Middle frontal gyrus (tissue), 1 donor: ENCODE data around the gene PRRC2A.
"Not testable (repeated sequence)": the region's sequence is repeated elsewhere in the genome, so short reads cannot be mapped to it uniquely, and the experiment has no call there.

Source experiments
- DNase-seq: peaks from one replicate; pipeline ENCODE4 v3.0.0-alpha.2; 2015; ENCODE audit warnings: low spot score; ENCODE audit errors: extremely low spot score

PRRC2A gene

GRCh38 chr6:31585491-31585890, 35.0 kb upstream of the PRRC2A start:
- no peak for DNase-seq

- no peak for DNase-seq
Measured at GRCh38 chr6:31586008-31586407, 34.5 kb upstream of the PRRC2A start, which contains the start of gene LST1. TSS of gene LST1 (plus strand) at chr6:31586277. CDS start at chr6:31587300, 1,023 bp downstream.

DNA sequence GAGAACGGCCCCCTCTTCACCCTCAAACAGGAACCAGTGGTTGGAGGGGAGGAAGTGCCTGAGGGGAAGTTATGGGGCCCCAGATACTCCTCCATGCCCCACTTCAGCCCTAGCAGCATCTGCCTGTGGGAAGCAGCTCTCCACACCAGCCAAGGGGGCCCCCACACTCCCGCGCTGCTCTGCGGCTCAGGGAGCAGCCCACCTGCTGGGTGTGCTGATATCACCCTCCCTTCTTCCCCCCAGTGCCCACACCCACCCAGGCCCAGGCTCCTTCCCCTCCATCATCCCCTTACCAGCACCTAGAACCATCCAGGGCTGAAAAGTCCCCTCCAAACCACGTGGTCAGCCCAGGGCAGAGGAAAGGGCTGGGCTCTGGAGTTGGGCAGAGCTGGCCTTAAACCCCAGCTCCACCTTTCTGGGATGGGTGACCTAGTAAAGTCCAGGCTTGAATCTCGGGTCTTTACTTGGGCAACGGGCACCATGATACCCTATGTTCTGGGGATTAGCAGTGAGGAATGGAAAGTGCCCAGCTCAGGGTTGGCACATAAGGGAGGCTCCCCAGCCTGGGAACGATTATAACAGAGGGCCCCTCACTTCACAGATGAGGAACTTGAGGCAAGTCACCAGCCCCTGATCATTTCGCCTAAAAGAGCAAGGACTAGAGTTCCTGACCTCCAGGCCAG, 33.8 kb upstream of the PRRC2A start:
- no peak for DNase-seq

DNA sequence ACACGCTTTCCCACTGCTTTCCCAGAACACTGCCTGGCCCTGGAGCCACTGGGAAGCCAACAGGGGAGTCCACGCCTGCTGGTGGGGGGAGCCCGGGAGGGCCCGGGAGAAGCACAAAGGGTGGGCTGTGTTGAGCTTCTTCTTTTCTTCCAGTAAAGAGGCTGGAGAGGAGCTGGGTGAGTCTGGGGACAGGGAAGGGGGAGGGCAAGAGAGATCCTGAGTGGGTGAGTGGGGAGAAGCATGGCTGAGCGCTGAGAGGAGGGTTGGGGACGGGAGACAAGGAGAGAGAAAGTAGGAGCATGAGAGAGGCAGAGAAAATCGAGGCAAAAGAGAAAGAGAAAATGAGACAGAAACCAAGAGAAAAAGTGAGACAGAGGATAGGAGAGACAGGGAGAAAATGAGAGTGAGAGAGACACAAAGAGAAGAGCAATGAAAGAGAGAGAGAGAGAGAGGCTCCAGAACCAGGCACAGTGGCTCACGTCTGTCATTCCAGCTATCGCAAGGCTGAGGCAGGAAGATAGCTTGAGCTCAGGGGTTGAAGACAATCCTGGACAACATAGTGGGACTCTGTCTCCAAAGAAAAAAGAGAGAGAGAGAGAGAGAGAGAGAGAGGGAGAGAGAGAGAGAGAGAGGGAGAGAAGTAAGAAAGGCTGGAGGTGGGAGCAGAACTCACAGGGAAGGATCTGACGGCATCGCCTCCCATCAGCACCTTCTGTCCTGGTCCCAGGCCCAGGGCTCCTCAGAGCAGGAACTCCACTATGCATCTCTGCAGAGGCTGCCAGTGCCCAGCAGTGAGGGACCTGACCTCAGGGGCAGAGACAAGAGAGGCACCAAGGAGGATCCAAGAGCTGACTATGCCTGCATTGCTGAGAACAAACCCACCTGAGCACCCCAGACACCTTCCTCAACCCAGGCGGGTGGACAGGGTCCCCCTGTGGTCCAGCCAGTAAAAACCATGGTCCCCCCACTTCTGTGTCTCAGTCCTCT, 32.4 kb upstream of the PRRC2A start:
- DNase-seq: no peak

GRCh38 chr6:31588871-31589650, 31.5 kb upstream of the PRRC2A start:
- DNase-seq: no peak

- DNase-seq: not testable (repeated sequence)
Measured at GRCh38 chr6:31590691-31591090, 29.8 kb upstream of the PRRC2A start.

DNA sequence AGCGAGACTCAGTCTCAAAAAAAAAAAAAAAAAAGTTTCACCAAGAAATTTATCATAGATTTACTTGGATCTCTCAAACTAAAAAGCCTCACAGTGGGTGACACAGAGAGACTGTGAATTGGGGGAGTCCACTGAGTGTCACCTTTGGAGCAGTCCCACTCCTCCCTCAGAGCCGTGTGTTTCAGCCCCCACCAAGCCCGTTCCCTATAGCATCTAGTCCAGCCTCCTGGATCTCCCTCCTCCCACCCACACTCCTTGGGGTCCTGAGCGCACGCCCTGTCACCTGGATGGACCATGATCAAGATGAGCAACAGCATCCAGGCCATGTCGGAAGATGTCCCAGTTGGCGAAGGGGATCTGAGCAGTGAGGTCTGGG, 28.1 kb upstream of the PRRC2A start:
- DNase-seq: no peak

DNA sequence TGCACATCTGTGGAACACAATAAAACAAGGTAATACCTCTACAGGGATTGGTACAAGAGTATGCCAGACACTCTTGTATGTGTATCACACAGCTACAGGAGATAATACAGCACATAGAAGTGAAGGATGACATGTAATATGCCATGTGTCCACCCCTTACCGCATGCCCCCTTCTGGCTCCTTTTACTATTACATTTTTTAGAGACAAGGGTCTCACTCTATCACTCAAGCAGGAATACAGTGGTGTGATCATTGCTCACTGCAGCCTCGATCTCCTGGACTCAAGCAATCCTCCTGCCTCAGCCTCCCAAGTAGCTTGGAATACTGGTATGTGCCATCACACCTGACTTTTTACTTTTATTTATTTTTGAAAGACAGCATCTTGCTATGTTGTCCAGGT, 23.5 kb upstream of the PRRC2A start:
- DNase-seq: no peak

- DNase-seq: no peak
Measured at GRCh38 chr6:31607317-31607716, 13.2 kb upstream of the PRRC2A start.

GRCh38 chr6:31609519-31610406, 10.8 kb upstream of the PRRC2A start:
- no peak for DNase-seq

DNA sequence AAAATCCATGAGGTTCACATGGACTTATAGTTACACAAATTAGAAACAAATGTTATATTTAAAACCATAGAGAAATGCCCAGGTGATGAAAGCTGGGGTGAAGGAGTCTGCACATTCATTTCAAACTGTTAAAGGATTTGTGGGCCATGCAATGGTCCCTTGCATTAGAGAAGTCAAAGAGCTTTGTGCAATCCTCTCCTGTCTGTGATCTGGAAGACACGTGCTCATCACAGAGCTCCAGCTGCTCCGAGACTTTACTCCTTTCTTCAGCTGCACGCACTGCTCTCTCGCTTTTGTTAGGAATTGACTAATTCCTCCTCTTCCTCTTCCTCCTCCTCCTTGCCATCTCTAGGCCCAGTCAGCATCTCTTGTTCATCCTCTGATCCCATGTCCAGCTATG, 9.5 kb upstream of the PRRC2A start:
- no peak for DNase-seq

DNA sequence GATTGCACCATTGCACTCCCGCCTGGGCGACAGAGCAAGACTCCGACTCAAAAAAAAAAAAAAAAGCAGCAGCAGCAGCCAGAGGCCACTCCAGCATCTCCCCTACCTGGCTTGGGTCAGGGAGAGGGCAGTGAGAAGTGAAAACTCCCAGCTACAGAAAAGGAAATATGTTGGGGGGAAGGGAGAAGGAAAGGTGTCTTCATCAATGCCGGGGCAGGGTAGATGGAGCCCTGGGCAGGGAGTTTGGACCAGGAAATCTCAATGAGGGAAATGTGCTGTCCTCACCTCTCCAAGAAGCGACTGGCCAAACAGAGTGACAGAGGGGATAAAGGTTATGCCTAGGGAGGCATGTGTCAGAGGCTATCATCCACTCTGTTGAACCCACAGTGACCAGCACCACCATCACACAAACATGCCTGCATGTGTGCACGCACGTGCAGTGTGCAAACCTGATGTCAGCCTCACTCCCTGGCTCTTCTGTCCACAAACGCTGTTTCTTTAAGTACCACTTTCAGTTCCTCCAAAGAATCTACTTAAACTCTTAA, 6.4 kb upstream of the PRRC2A start:
- no peak for DNase-seq

GRCh38 chr6:31614684-31615578, 5.6 kb upstream of the PRRC2A start, which contains the start of gene AIF1:
TSS of gene AIF1 (plus strand) at chr6:31615234. CDS start at chr6:31615330, 96 bp downstream.
- DNase-seq: no peak

- no peak for DNase-seq
Measured at GRCh38 chr6:31615748-31616147, 4.8 kb upstream of the PRRC2A start.

- no peak for DNase-seq
Measured at GRCh38 chr6:31617010-31617409, 3.5 kb upstream of the PRRC2A start.

DNA sequence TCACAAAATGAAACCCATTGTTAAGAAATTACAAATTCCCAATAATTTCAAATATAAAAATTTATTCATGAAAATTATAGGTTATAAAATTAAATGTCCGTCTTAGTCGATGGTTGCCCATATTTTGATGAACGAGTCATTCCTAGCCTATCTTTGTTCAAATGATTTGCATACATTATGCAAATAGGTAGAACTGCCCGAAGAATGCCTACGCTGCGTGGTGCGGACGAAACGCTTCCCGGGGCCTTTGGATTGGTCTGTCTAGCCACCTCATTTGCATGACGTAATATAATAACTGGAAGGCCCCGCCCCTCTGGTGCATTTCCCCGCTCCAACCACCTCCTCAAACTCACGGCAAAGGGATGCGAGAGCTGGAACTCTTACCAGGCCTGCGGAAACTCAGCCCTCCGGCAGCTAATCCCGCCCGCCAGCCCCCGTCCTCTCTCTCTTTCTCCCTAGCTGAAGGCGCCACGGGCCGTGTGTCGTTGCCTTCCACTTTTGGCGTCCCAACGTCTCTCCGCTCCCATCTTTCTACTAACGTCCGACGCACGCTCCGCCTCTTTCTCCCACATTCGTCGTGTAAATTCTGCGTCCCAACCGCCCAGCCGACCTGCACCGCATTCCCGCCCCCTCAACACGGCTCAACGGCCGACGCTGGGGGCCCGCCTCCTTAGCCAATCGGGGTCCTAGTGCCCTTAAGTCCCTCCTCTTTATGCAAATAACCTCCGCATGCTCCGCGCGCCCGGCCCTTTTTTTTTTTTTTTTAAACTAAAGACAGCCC, 520 bp upstream of the PRRC2A start:
- peak; percentile 97 for DNase-seq

DNA sequence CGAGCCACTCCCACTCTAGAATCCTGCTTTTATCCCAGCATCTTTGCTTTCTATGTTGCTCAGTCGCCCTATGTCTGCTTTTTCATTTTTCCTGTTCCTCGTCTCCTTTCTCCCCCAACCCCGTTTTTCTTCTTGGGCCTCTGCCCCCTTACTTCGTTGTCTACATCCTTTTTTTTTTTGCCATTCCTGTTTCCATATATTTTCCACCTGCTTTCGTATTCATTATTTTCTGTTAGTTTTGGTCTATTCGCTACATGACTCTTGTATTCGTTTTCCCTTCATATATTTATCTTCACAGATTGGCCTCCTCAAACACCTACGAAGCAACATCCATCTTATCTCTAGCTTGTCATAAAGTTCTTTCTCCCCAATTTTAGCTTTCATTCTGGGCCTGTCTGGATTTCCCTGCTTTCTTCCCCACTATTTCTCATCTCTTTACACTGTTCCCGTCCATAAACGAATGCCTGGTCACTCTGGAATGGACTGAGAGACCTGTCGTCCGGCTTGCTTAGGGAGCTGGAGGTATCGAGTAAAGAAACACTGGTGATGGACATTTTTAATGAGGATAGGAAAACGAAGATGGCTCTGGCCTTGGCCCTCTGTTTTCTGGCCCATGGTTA, 915 bp downstream of the PRRC2A start:
- DNase-seq: no peak

GRCh38 chr6:31621991-31622390, 1.5 kb downstream of the PRRC2A start:
- DNase-seq: no peak
